SK-N-SH (cell line): Measurements from ENCODE around the gene PEX3.

Source experiments
- FOXM1 ChIP-seq: IDR thresholded peaks from 2 replicates; pipeline ENCODE4 v1.4.0; 2012; ENCODE audit warnings: low read depth, mild to moderate bottlenecking
- GABPA ChIP-seq: IDR thresholded peaks from 2 replicates; pipeline ENCODE4 v1.4.0; 2012; ENCODE audit warnings: low read depth, mild to moderate bottlenecking
- POLR2AphosphoS5 ChIP-seq: IDR thresholded peaks from 2 replicates; pipeline ENCODE4 v1.6.1; 2012; ENCODE audit warnings: low read depth, low read length
- RAD21 ChIP-seq: IDR thresholded peaks from 2 replicates; pipeline ENCODE4 v1.6.1; 2012; ENCODE audit warnings: mild to moderate bottlenecking, low read length

DNA sequence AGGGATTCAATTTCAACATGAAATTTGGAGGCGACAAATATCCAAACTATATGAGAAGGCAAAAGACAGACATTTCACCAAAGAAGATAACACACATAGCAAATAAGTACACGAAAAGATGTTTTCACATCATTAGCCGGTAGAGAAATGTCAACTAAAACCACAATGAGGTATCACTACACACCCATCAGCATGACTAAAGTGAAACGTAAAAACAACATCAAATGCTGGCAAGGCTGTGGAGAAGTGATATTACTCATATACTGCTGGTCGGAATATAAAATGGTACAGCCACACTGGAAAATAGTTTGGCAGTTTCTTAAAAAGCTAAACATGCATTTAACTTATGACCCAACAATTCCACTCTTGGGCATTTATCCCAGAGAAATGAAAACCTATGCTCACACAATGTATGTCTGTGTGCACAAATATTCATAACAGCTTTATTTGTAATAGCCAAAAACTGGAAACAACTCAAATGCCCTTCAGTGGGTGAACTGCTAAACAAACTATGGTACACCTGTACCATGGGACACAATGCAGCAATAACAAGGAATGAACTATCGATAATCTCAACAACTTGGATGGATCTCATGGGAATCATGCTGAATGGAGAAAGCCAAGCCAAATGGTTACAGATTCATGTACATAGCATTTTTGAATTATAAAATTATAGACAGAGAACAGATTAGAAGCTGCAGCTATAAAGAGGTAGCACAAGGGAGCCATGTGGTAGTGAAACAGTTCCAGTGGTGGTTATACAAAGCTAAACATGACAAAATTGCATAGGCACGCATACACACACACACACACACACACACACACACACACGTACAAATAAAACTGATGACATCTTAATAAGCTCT, 8.7 kb upstream of the PEX3 start:
- TF ChIP-seq GABPA (no peak), POLR2AphosphoS5 (no peak), RAD21 (no peak), FOXM1 (no peak)
